ENCODE measurements around the gene GNG2. TPM values are rescaled to one million over a fixed set of nuclear protein-coding genes. Genes with fewer than 3 reads are reported as not detected.
"Not testable (repeated sequence)": the region's sequence is repeated elsewhere in the genome, so short reads cannot be mapped to it uniquely, and the experiment has no call there.

The GNG2 gene
- total RNA-seq, 1 experiment from 2014 or later, result 8.6 TPM

DNA sequence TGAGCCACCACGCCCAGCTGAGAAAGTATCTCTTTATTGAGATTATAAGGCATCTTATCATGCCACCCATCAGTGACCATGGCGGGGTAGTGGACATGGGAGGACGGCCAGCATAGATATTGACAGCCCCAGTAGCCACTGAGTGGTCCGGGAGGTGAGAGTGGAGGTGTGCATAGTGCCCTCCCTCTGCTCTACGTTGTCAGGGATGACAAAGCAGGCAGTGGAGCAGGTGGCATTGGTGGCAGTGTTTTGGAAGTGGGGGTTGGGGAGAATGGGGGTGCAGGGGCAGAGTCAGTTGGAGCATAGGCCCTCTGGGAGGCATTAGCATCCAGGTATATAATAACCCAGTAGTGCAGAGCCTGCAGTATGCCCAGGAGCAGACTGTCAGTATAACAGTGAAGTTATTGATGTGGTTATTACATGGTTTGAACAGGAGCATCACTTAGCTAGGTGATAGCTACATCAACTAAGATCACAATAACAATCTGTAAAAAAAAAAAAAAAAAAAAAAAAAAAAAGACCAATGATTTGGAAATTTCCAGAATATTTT is 41.1 kb downstream of the GNG2 start:
- BruUV-seq (replicated peaks), result no TSS peak

DNA sequence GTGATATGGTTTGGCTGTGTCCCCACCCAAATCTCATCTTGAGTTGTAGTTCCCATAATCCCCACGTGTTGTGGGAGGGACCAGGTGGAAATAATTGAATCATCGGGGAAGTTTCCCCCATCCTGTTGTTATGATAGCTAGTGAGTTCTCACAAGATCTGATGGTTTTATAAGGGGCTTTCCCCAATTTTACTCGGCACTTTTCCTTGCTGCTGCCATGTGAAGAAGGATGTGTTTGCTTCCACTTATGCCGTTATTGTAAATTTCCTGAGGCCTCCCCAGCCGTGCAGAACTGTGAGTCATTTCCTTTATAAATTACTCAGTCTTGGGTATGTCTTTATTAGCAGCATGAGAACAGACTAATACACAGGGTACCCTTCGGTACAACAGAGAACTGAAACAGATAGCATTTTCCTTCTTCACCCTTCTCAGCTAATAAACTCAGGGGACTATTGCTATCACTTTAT is 45.3 kb downstream of the GNG2 start:
- H3K27ac Mint-ChIP-seq (ENCODE audit: unreplicated experiment); H3K4me1 ChIP-seq; POLR2A ChIA-PET; H3K4me3 ChIP-seq (ENCODE audit: low read depth, low read length); H3K36me3 ChIP-seq (ENCODE audit: control insufficient read depth, insufficient read depth, low read length); intact Hi-C loops (cut with micrococcal nuclease; ENCODE audit: unreplicated experiment); BruUV-seq (replicated peaks); H3K27me3 Mint-ChIP-seq (ENCODE audit: insufficient read depth, unreplicated experiment); H3K4me1 Mint-ChIP-seq (ENCODE audit: low read depth, unreplicated experiment); CTCF ChIA-PET; H3K9me3 ChIP-seq; H3K9me3 Mint-ChIP-seq (ENCODE audit: unreplicated experiment); DNase-seq; H3K36me3 Mint-ChIP-seq (ENCODE audit: insufficient read depth, unreplicated experiment); H3K27me3 ChIP-seq (replicated peaks; ENCODE audit: control insufficient read depth, insufficient read depth, low read length); H3K4me3 Mint-ChIP-seq (ENCODE audit: unreplicated experiment): not testable (repeated sequence)

More for the DNA sequence above, 41.1 kb downstream of the GNG2 start:
- no peak overlapping the region for H3K4me3 Mint-ChIP-seq (ENCODE audit: unreplicated experiment)
- H3K27ac Mint-ChIP-seq (ENCODE audit: unreplicated experiment), result no peak overlapping the region
- H3K27me3 Mint-ChIP-seq (ENCODE audit: insufficient read depth, unreplicated experiment), result no peaks in the 10 kb centered on the region
- ChIA-PET CTCF (no interaction called here), POLR2A (no interaction called here)
- no peaks in the 10 kb centered on the region for H3K36me3 Mint-ChIP-seq (ENCODE audit: insufficient read depth, unreplicated experiment)
- H3K9me3 ChIP-seq, result no peaks in the 10 kb centered on the region
- intact Hi-C loops (cut with micrococcal nuclease; ENCODE audit: unreplicated experiment), result no loop called here
- DNase-seq, result no peak
- H3K9me3 Mint-ChIP-seq (ENCODE audit: unreplicated experiment), result peaks cover 2% of the 10 kb centered on the region
- no peak overlapping the region for H3K4me3 ChIP-seq (ENCODE audit: low read depth, low read length)
- H3K27me3 ChIP-seq (replicated peaks; ENCODE audit: control insufficient read depth, insufficient read depth, low read length), result no peaks in the 10 kb centered on the region
- H3K36me3 ChIP-seq (ENCODE audit: control insufficient read depth, insufficient read depth, low read length), result no peaks in the 10 kb centered on the region; the same call in 1 of the 2 replicates
- H3K4me1 ChIP-seq, result no peaks in the 10 kb centered on the region
- no peaks in the 10 kb centered on the region for H3K4me1 Mint-ChIP-seq (ENCODE audit: low read depth, unreplicated experiment)
- TF ChIP-seq, protein P1, sequence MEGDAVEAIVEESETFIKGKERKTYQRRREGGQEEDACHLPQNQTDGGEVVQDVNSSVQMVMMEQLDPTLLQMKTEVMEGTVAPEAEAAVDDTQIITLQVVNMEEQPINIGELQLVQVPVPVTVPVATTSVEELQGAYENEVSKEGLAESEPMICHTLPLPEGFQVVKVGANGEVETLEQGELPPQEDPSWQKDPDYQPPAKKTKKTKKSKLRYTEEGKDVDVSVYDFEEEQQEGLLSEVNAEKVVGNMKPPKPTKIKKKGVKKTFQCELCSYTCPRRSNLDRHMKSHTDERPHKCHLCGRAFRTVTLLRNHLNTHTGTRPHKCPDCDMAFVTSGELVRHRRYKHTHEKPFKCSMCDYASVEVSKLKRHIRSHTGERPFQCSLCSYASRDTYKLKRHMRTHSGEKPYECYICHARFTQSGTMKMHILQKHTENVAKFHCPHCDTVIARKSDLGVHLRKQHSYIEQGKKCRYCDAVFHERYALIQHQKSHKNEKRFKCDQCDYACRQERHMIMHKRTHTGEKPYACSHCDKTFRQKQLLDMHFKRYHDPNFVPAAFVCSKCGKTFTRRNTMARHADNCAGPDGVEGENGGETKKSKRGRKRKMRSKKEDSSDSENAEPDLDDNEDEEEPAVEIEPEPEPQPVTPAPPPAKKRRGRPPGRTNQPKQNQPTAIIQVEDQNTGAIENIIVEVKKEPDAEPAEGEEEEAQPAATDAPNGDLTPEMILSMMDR (IDR thresholded peaks at IDR 0.05; ENCODE audit: insufficient read depth in 1 of 2, low read depth in 1 of 2, low read length in 1 of 2, severe bottlenecking in 1 of 2, unreplicated experiment in 1 of 2), result no peak

DNA sequence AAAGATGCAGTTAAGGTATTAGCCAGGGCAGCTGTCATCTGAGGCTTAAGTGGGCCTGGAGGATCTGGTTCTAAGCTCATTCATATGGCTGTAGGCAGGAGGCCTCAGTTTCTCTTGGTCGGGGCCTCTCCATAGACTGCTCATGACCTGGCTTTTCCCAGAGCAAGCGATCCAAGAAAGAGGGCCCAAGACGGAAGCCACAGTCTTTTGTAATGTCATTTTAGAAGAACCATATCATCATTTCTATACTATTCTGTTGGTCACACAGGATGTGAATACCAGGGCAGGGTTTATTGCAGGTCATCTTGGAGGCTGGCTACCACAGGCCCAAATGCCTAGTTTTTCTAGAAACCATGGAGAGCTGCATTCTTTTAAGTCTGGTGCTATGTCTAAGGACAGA is 47.7 kb downstream of the GNG2 start:
- no peaks in the 10 kb centered on the region for H3K4me1 ChIP-seq
- H3K4me3 Mint-ChIP-seq (ENCODE audit: unreplicated experiment), result no peak overlapping the region
- no peak for DNase-seq
- ChIA-PET POLR2A (no interaction called here), CTCF (no interaction called here)
- no peaks in the 10 kb centered on the region; the same call in 1 of the 2 replicates for H3K36me3 ChIP-seq (ENCODE audit: control insufficient read depth, insufficient read depth, low read length)
- H3K9me3 ChIP-seq, result no peaks in the 10 kb centered on the region
- H3K27ac Mint-ChIP-seq (ENCODE audit: unreplicated experiment), result no peak overlapping the region
- H3K9me3 Mint-ChIP-seq (ENCODE audit: unreplicated experiment), result no peaks in the 10 kb centered on the region
- no peak overlapping the region for H3K4me3 ChIP-seq (ENCODE audit: low read depth, low read length)
- intact Hi-C loops (cut with micrococcal nuclease; ENCODE audit: unreplicated experiment), result no loop called here
- H3K27me3 ChIP-seq (replicated peaks; ENCODE audit: control insufficient read depth, insufficient read depth, low read length), result no peaks in the 10 kb centered on the region
- H3K36me3 Mint-ChIP-seq (ENCODE audit: insufficient read depth, unreplicated experiment), result no peaks in the 10 kb centered on the region
- TF ChIP-seq, protein P1 (IDR thresholded peaks at IDR 0.05; ENCODE audit: insufficient read depth in 1 of 2, low read depth in 1 of 2, low read length in 1 of 2, severe bottlenecking in 1 of 2, unreplicated experiment in 1 of 2), result no peak
- H3K4me1 Mint-ChIP-seq (ENCODE audit: low read depth, unreplicated experiment), result no peaks in the 10 kb centered on the region
- BruUV-seq (replicated peaks), result no TSS peak
- no peaks in the 10 kb centered on the region for H3K27me3 Mint-ChIP-seq (ENCODE audit: insufficient read depth, unreplicated experiment)

Data from Caco-2 (cell line).